HCT116 (cell line): ENCODE data around the gene APBB2. TPM values are rescaled to one million over a fixed set of nuclear protein-coding genes. Genes with fewer than 3 reads are reported as not detected.

Experiments used
- ATAC-seq: fragments of 200-7000 bp; cut with Tn5 transposase; 2 replicates; pipeline ENCODE4 v1.9.1; 2020; ENCODE audit warnings: mild to moderate bottlenecking, moderate library complexity
- BruUV-seq: library from RNA; stranded (reverse); fragments of 400-500 nt; replicated peaks from 2 replicates; lab custom pipeline; 2021; lab: Mats Ljungman, UMichigan
- CTCF ChIA-PET: fragments of 300-600 bp; sonication (Branson Sonifier 250); formaldehyde crosslinking; loops from one replicate; lab custom pipeline; 2021; ENCODE audit warnings: antibody characterized with exemption; lab: Charles Lee
- POLR2A ChIA-PET: fragments of 300-600, 350-600 bp; sonication (Branson Sonifier 250); formaldehyde crosslinking; loops from one replicate; lab custom pipeline; 2021; ENCODE audit warnings: antibody characterized with exemption; lab: Charles Lee
- RAD21 ChIA-PET, 2 experiments: fragments of 300-600 bp; sonication (Branson Sonifier 250); formaldehyde crosslinking; loops; one replicate each; lab custom pipeline; 2023; ENCODE audit warnings: low total read pairs in 2 of 2; ENCODE audit not compliant: uncharacterized antibody in 2 of 2, unreplicated experiment in 2 of 2, low non-redundant PET in 1 of 2; lab: Charles Lee
- DNase-seq: peaks from one replicate; pipeline ENCODE4 v3.0.0-alpha.2; 2010; ENCODE audit warnings: low read depth, low spot score
- H2AFZ ChIP-seq: fragments of 200-600 bp; shearing (Covaris generic), sonication (generic); 2 replicates; pipeline ENCODE4 v1.6.1; 2017; ENCODE audit warnings: low read depth, mixed run types, mixed read lengths, antibody characterized with exemption, low read length; ENCODE audit not compliant: poor library complexity, severe bottlenecking
- H3K27ac ChIP-seq: 2 replicates; pipeline ENCODE4 v1.5.1; 2012; ENCODE audit warnings: low read depth, low read length
- H3K27me3 ChIP-seq: fragments of 200-600 bp; sonication (generic); 2 replicates; pipeline ENCODE4 v1.6.1; 2016; ENCODE audit warnings: mixed run types, low read length, mixed read lengths; ENCODE audit not compliant: insufficient read depth
- H3K36me3 ChIP-seq, 2 experiments: fragments of 200-500 bp in 1 of 2; fragments of 200-600 bp in 1 of 2; sonication (Bioruptor generic) in 1 of 2; sonication (generic) in 1 of 2; 2 replicates each; pipeline versions ENCODE4 v1.5.1 to v1.6.1; 2014 to 2016; ENCODE audit warnings: low read length in 2 of 2, inconsistent platforms in 1 of 2, mixed read lengths in 1 of 2, mixed run types in 1 of 2; ENCODE audit not compliant: insufficient read depth in 2 of 2, control insufficient read depth in 1 of 2
- H3K4me1 ChIP-seq, 2 experiments: fragments of 200-600 bp in 1 of 2; sonication (generic) in 1 of 2; 2 replicates each; pipeline versions ENCODE4 v1.5.1 to v1.6.1; 2012 to 2017; ENCODE audit warnings: low read length in 2 of 2, inconsistent platforms in 1 of 2, mild to moderate bottlenecking in 1 of 2, mixed read lengths in 1 of 2, mixed run types in 1 of 2, moderate library complexity in 1 of 2; ENCODE audit not compliant: insufficient read depth in 2 of 2, control insufficient read depth in 1 of 2
- H3K4me2 ChIP-seq: fragments of 200-600 bp; sonication (generic); 2 replicates; pipeline ENCODE4 v1.6.1; 2017; ENCODE audit warnings: mixed run types, low read length, mixed read lengths
- H3K4me3 ChIP-seq, 2 experiments: fragments of 200-600 bp in 1 of 2; sonication (generic) in 1 of 2; replicated peaks in 1 of 2; 2 replicates each; pipeline ENCODE4 v1.5.1; 2011 to 2016; ENCODE audit warnings: low read length in 2 of 2, control low read depth in 1 of 2, low read depth in 1 of 2, mild to moderate bottlenecking in 1 of 2, mixed read lengths in 1 of 2, mixed run types in 1 of 2
- H3K79me2 ChIP-seq: fragments of 200-600 bp; sonication (generic); 2 replicates; pipeline ENCODE4 v1.6.1; 2017; ENCODE audit warnings: mild to moderate bottlenecking, mixed run types, low read length, moderate library complexity, mixed read lengths; ENCODE audit not compliant: insufficient read depth
- H3K9ac ChIP-seq: fragments of 200-600 bp; sonication (generic); 2 replicates; pipeline ENCODE4 v1.6.1; 2016; ENCODE audit warnings: low read length, mixed read lengths
- H3K9me2 ChIP-seq: fragments of 200-600 bp; sonication (generic), shearing (Covaris generic); 2 replicates; pipeline ENCODE4 v1.6.1; 2017; ENCODE audit warnings: mixed run types, mild to moderate bottlenecking, moderate library complexity; ENCODE audit not compliant: insufficient read depth
- H3K9me3 ChIP-seq, 2 experiments: fragments of 200-500 bp in 1 of 2; fragments of 200-600 bp in 1 of 2; sonication (Bioruptor generic) in 1 of 2; sonication (generic) in 1 of 2; 2 replicates each; pipeline ENCODE4 v1.6.1; 2014 to 2017; ENCODE audit warnings: low read length in 2 of 2, mixed read lengths in 2 of 2, inconsistent platforms in 1 of 2, low read depth in 1 of 2, mild to moderate bottlenecking in 1 of 2, mixed run types in 1 of 2, moderate library complexity in 1 of 2; ENCODE audit not compliant: control insufficient read depth in 1 of 2, insufficient read depth in 1 of 2
- H4K20me1 ChIP-seq: fragments of 200-600 bp; sonication (generic), shearing (Covaris generic); 2 replicates; pipeline ENCODE4 v1.6.1; 2017; ENCODE audit warnings: mixed run types, mild to moderate bottlenecking, moderate library complexity; ENCODE audit not compliant: insufficient read depth
- CEBPB ChIP-seq: IDR thresholded peaks from 2 replicates; pipeline ENCODE4 v1.6.1; 2012; ENCODE audit warnings: low read depth
- CTCF ChIP-seq, 3 experiments: fragments of 200-600 bp in 1 of 3; sonication (generic) in 1 of 3; IDR thresholded peaks in 2 of 3; conservative IDR thresholded peaks in 1 of 3; 2 replicates each; pipeline ENCODE4 v1.5.1; 2012 to 2017; ENCODE audit warnings: low read depth in 2 of 3, low read length in 2 of 3, antibody characterized with exemption in 1 of 3, borderline replicate concordance in 1 of 3, control low read depth in 1 of 3, mild to moderate bottlenecking in 1 of 3, mixed read lengths in 1 of 3, mixed run types in 1 of 3, moderate library complexity in 1 of 3; ENCODE audit not compliant: insufficient read depth in 1 of 3
- ELF1 ChIP-seq: IDR thresholded peaks from 2 replicates; pipeline ENCODE4 v1.6.1; 2012; ENCODE audit warnings: low read depth, borderline replicate concordance
- EZH2 ChIP-seq: fragments of 200-600 bp; sonication (generic); IDR thresholded peaks from 2 replicates; pipeline ENCODE4 v1.6.1; 2017; ENCODE audit warnings: antibody characterized with exemption, mixed run types
- FOSL1 ChIP-seq: IDR thresholded peaks from 2 replicates; pipeline ENCODE4 v1.6.1; 2012; ENCODE audit warnings: low read depth
- MAX ChIP-seq: IDR thresholded peaks from 2 replicates; pipeline ENCODE4 v1.6.1; 2012
- POLR2AphosphoS5 ChIP-seq: IDR thresholded peaks from 2 replicates; pipeline ENCODE4 v1.6.1; 2011; ENCODE audit warnings: mild to moderate bottlenecking, low read depth, low read length, moderate library complexity
- RAD21 ChIP-seq: IDR thresholded peaks from 2 replicates; pipeline ENCODE4 v1.6.1; 2012; ENCODE audit warnings: low read depth, mild to moderate bottlenecking
- REST ChIP-seq: IDR thresholded peaks from 2 replicates; pipeline ENCODE4 v1.6.1; 2012; ENCODE audit warnings: low read depth
- SIN3A ChIP-seq: IDR thresholded peaks from 2 replicates; pipeline ENCODE4 v1.6.1; 2012; ENCODE audit warnings: low read depth
- SP1 ChIP-seq: IDR thresholded peaks from 2 replicates; pipeline ENCODE4 v1.6.1; 2012; ENCODE audit warnings: low read depth
- TCF7L2 ChIP-seq: IDR thresholded peaks from 2 replicates; pipeline ENCODE4 v1.7.0; 2011; ENCODE audit warnings: borderline replicate concordance, inconsistent platforms; ENCODE audit not compliant: insufficient read depth, insufficient read length; ENCODE audit errors: extremely low read depth
- intact Hi-C: fragments of 100-400 bp; cut with micrococcal nuclease; formaldehyde crosslinking; loops from 2 replicates; pipeline ENCODE4 v1.10.0; 2022
- total RNA-seq: library from RNA; stranded (reverse); gene quantifications from one replicate; pipeline ENCODE4 v1.2.1, GENCODE V29; 2021; ENCODE audit not compliant: unreplicated experiment

Gene APBB2
- total RNA-seq, 1 experiment from 2014 or later = 72.5 TPM

- Histone ChIP-seq H3K79me2 (no peaks in the 10 kb centered on the region; the same call in 1 of the 2 replicates), H3K4me1 (peaks cover 4 to 11% of the 10 kb centered on the region in 2 experiments; a peak in 3 of 4 replicates)
- TF ChIP-seq CEBPB (no peak), EZH2 (no peak), SP1 (no peak), POLR2AphosphoS5 (no peak), FOSL1 (no peak), RAD21 (peak; percentile 50), REST (no peak), CTCF (IDR thresholded peaks at IDR 0.05 in 2 of 3, conservative IDR thresholded peaks at IDR 0.05 in 1 of 3; ENCODE audit: borderline replicate concordance in 1 of 3, insufficient read depth in 1 of 3, low read depth in 2 of 3, low read length in 2 of 3) (peak; percentile 12 to 45 (median 43); a peak in 4 of 6 replicates), SIN3A (no peak), ELF1 (no peak), MAX (no peak), TCF7L2 (no peak)
Observed at GRCh38 chr4:40843696-40844095, 370.6 kb downstream of the APBB2 start.

More at GRCh38 chr4:40843696-40844095, 370.6 kb downstream of the APBB2 start:
- no peaks in the 10 kb centered on the region for H3K36me3 ChIP-seq
- H3K4me3 ChIP-seq = no peak overlapping the region
- H3K9me2 ChIP-seq = no peaks in the 10 kb centered on the region
- H3K9me3 ChIP-seq = no peaks in the 10 kb centered on the region
- BruUV-seq = no TSS peak
- ChIA-PET POLR2A (no interaction called here), RAD21 (no interaction called here), CTCF (interaction anchor here (1.4 kb wide), 1 partner anchor 8 kb away, joined by 3 read pairs; no protein-coding TSS in a partner anchor)
- H3K27ac ChIP-seq = no peak overlapping the region
- H4K20me1 ChIP-seq = no peaks in the 10 kb centered on the region
- no peak overlapping the region for H3K4me2 ChIP-seq
- peak; percentile 52 for ATAC-seq
- H3K27me3 ChIP-seq = no peaks in the 10 kb centered on the region
- DNase-seq = no peak
- intact Hi-C loops = no loop called here
- H2AFZ ChIP-seq = no peak overlapping the region
- H3K9ac ChIP-seq = no peak overlapping the region
